ENCODE results near the gene IL22.

IL22 gene, protein sequence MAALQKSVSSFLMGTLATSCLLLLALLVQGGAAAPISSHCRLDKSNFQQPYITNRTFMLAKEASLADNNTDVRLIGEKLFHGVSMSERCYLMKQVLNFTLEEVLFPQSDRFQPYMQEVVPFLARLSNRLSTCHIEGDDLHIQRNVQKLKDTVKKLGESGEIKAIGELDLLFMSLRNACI
- total RNA-seq, result 0.52 to 1.4 (median 0.61) reads per million in 3 donors

GRCh38 chr12:68253504-68253903, at the start of gene IL22:
Gene IL22, minus strand, starts transcription at chr12:68253604. Its CDS starts 156 bp downstream, at chr12:68253448.
- H3K36me3 ChIP-seq (ENCODE audit: control insufficient read depth, insufficient read depth, low read length), result no peaks in the 10 kb centered on the region
- H3K4me3 ChIP-seq (ENCODE audit: insufficient read depth, low read depth, low read length, poor library complexity, severe bottlenecking), result no peak within 1 kb of the TSS
- DNase-seq, result no peak
- H3K27ac ChIP-seq (ENCODE audit: insufficient read depth, low read length, poor library complexity, severe bottlenecking), result no peak within 1 kb of the TSS
- no peaks in the 10 kb centered on the region for H3K27me3 ChIP-seq (replicated peaks; ENCODE audit: control insufficient read depth, insufficient read depth, low read length, poor library complexity, severe bottlenecking)
- H3K4me1 ChIP-seq (ENCODE audit: control insufficient read depth, insufficient read depth, low read length, poor library complexity, severe bottlenecking), result no peaks in the 10 kb centered on the region
- no peaks in the 10 kb centered on the region for H3K9me3 ChIP-seq (ENCODE audit: control insufficient read depth, low read length)

- H3K27me3 ChIP-seq (replicated peaks; ENCODE audit: control insufficient read depth, insufficient read depth, low read length, poor library complexity, severe bottlenecking), result no peaks in the 10 kb centered on the region
- peaks cover 16% of the 10 kb centered on the region for H3K36me3 ChIP-seq (ENCODE audit: control insufficient read depth, insufficient read depth, low read length)
Measured at GRCh38 chr12:68297929-68298328, 44.5 kb upstream of the IL22 start.

GRCh38 chr12:68294251-68294650, 40.8 kb upstream of the IL22 start:
- Histone ChIP-seq H3K9me3 (ENCODE audit: control insufficient read depth, low read length) (no peaks in the 10 kb centered on the region), H3K4me1 (ENCODE audit: control insufficient read depth, insufficient read depth, low read length, poor library complexity, severe bottlenecking) (peaks cover 11% of the 10 kb centered on the region), H3K27ac (ENCODE audit: insufficient read depth, low read length, poor library complexity, severe bottlenecking) (no peak overlapping the region), H3K36me3 (ENCODE audit: control insufficient read depth, insufficient read depth, low read length) (no peaks in the 10 kb centered on the region), H3K4me3 (ENCODE audit: insufficient read depth, low read depth, low read length, poor library complexity, severe bottlenecking) (no peak overlapping the region), H3K27me3 (replicated peaks; ENCODE audit: control insufficient read depth, insufficient read depth, low read length, poor library complexity, severe bottlenecking) (no peaks in the 10 kb centered on the region)
- DNase-seq, result no peak

More at GRCh38 chr12:68297929-68298328, 44.5 kb upstream of the IL22 start:
- Histone ChIP-seq H3K27ac (ENCODE audit: insufficient read depth, low read length, poor library complexity, severe bottlenecking) (no peak overlapping the region), H3K4me3 (ENCODE audit: insufficient read depth, low read depth, low read length, poor library complexity, severe bottlenecking) (no peak overlapping the region), H3K9me3 (ENCODE audit: control insufficient read depth, low read length) (no peaks in the 10 kb centered on the region), H3K4me1 (ENCODE audit: control insufficient read depth, insufficient read depth, low read length, poor library complexity, severe bottlenecking) (no peaks in the 10 kb centered on the region)
- DNase-seq, result no peak

GRCh38 chr12:68293347-68293746, 39.9 kb upstream of the IL22 start:
- no peaks in the 10 kb centered on the region for H3K36me3 ChIP-seq (ENCODE audit: control insufficient read depth, insufficient read depth, low read length)
- H3K27me3 ChIP-seq (replicated peaks; ENCODE audit: control insufficient read depth, insufficient read depth, low read length, poor library complexity, severe bottlenecking), result no peaks in the 10 kb centered on the region
- peaks cover 11% of the 10 kb centered on the region for H3K4me1 ChIP-seq (ENCODE audit: control insufficient read depth, insufficient read depth, low read length, poor library complexity, severe bottlenecking)
- H3K9me3 ChIP-seq (ENCODE audit: control insufficient read depth, low read length), result no peaks in the 10 kb centered on the region
- H3K27ac ChIP-seq (ENCODE audit: insufficient read depth, low read length, poor library complexity, severe bottlenecking), result no peak overlapping the region
- H3K4me3 ChIP-seq (ENCODE audit: insufficient read depth, low read depth, low read length, poor library complexity, severe bottlenecking), result no peak overlapping the region
- DNase-seq, result no peak

- no peak overlapping the region for H3K4me3 ChIP-seq (ENCODE audit: insufficient read depth, low read depth, low read length, poor library complexity, severe bottlenecking)
- no peak overlapping the region for H3K27ac ChIP-seq (ENCODE audit: insufficient read depth, low read length, poor library complexity, severe bottlenecking)
- H3K27me3 ChIP-seq (replicated peaks; ENCODE audit: control insufficient read depth, insufficient read depth, low read length, poor library complexity, severe bottlenecking), result no peaks in the 10 kb centered on the region
Measured at GRCh38 chr12:68292151-68292943, 38.9 kb upstream of the IL22 start.

GRCh38 chr12:68291396-68292036, 38.1 kb upstream of the IL22 start:
- no peak overlapping the region for H3K27ac ChIP-seq (ENCODE audit: insufficient read depth, low read length, poor library complexity, severe bottlenecking)
- DNase-seq, result no peak

More at GRCh38 chr12:68292151-68292943, 38.9 kb upstream of the IL22 start:
- H3K4me1 ChIP-seq (ENCODE audit: control insufficient read depth, insufficient read depth, low read length, poor library complexity, severe bottlenecking), result peaks cover 11% of the 10 kb centered on the region
- no peak for DNase-seq
- no peaks in the 10 kb centered on the region for H3K9me3 ChIP-seq (ENCODE audit: control insufficient read depth, low read length)
- H3K36me3 ChIP-seq (ENCODE audit: control insufficient read depth, insufficient read depth, low read length), result no peaks in the 10 kb centered on the region

DNA sequence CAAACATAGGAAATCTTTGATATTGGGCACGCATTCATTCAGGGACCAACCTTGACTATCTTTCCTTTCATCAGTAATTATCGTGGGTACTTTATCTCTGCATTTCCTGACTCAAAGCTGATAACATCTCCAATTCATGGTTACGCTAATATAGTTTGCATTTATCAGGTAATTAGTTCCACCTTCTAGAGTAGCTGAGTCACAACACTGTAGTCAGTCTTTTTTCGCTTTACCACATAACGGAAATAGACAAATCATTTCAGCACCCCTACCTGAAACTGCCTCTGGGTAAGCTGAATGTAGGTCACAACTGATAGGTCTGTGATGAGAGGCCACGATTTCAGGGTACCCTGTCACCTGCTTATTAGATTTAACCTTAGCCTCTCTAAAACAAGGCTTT, 36.7 kb upstream of the IL22 start:
- H3K4me3 ChIP-seq (ENCODE audit: insufficient read depth, low read depth, low read length, poor library complexity, severe bottlenecking), result no peak overlapping the region
- H3K27ac ChIP-seq (ENCODE audit: insufficient read depth, low read length, poor library complexity, severe bottlenecking), result no peak overlapping the region
- H3K27me3 ChIP-seq (replicated peaks; ENCODE audit: control insufficient read depth, insufficient read depth, low read length, poor library complexity, severe bottlenecking), result no peaks in the 10 kb centered on the region
- H3K4me1 ChIP-seq (ENCODE audit: control insufficient read depth, insufficient read depth, low read length, poor library complexity, severe bottlenecking), result peaks cover 11% of the 10 kb centered on the region
- DNase-seq, result peak; percentile 7 to 20 (median 8)
- H3K9me3 ChIP-seq (ENCODE audit: control insufficient read depth, low read length), result no peaks in the 10 kb centered on the region
- H3K36me3 ChIP-seq (ENCODE audit: control insufficient read depth, insufficient read depth, low read length), result no peaks in the 10 kb centered on the region

More at GRCh38 chr12:68291396-68292036, 38.1 kb upstream of the IL22 start:
- Histone ChIP-seq H3K36me3 (ENCODE audit: control insufficient read depth, insufficient read depth, low read length) (no peaks in the 10 kb centered on the region), H3K9me3 (ENCODE audit: control insufficient read depth, low read length) (no peaks in the 10 kb centered on the region), H3K4me1 (ENCODE audit: control insufficient read depth, insufficient read depth, low read length, poor library complexity, severe bottlenecking) (peaks cover 11% of the 10 kb centered on the region), H3K4me3 (ENCODE audit: insufficient read depth, low read depth, low read length, poor library complexity, severe bottlenecking) (no peak overlapping the region), H3K27me3 (replicated peaks; ENCODE audit: control insufficient read depth, insufficient read depth, low read length, poor library complexity, severe bottlenecking) (no peaks in the 10 kb centered on the region)

DNA sequence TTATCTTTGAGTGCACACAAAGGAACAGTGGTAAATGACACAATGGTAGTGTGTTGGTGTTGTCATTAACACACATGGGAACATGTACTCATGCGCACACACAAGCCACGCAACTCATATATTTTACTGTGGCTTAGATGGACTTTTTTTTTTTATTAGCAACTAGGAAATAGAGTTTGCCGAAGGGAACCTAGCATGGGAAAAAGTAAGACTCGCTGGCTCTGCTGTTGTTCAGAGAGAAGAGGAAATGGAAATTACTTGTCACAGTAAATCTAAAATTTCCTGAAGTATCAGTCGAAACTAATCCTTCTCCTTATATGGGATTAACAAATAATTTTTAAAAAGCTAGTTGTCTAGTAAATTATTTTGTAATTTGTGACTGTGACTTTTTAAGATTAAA, 33.7 kb upstream of the IL22 start:
- Histone ChIP-seq H3K4me3 (ENCODE audit: insufficient read depth, low read depth, low read length, poor library complexity, severe bottlenecking) (no peak overlapping the region), H3K9me3 (ENCODE audit: control insufficient read depth, low read length) (no peaks in the 10 kb centered on the region), H3K36me3 (ENCODE audit: control insufficient read depth, insufficient read depth, low read length) (no peaks in the 10 kb centered on the region), H3K27me3 (replicated peaks; ENCODE audit: control insufficient read depth, insufficient read depth, low read length, poor library complexity, severe bottlenecking) (no peaks in the 10 kb centered on the region), H3K27ac (ENCODE audit: insufficient read depth, low read length, poor library complexity, severe bottlenecking) (no peak overlapping the region), H3K4me1 (ENCODE audit: control insufficient read depth, insufficient read depth, low read length, poor library complexity, severe bottlenecking) (peaks cover 11% of the 10 kb centered on the region)
- DNase-seq, result no peak

DNA sequence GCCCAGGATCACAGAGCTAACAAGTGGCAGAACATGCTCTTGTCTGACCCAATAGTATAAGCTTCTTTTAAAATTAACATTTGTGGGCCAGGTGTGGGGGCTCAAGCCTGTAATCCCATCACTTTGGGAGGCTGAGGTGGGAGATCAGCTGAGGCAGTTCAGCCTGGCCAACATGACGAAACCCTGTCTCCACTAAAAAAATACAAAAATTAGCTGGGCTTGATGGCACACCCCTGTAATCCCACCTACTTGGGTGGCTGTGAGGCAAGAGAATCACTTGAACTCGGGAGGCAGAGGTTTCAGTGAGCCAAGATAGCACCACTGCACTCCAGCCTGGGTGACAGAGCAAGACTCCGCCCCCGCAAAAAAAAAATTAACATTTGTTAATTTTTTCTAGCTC, 33.0 kb upstream of the IL22 start:
- no peak for DNase-seq
- no peaks in the 10 kb centered on the region for H3K27me3 ChIP-seq (replicated peaks; ENCODE audit: control insufficient read depth, insufficient read depth, low read length, poor library complexity, severe bottlenecking)
- H3K36me3 ChIP-seq (ENCODE audit: control insufficient read depth, insufficient read depth, low read length), result no peaks in the 10 kb centered on the region
- no peak overlapping the region for H3K4me3 ChIP-seq (ENCODE audit: insufficient read depth, low read depth, low read length, poor library complexity, severe bottlenecking)
- peaks cover 11% of the 10 kb centered on the region for H3K4me1 ChIP-seq (ENCODE audit: control insufficient read depth, insufficient read depth, low read length, poor library complexity, severe bottlenecking)
- no peaks in the 10 kb centered on the region for H3K9me3 ChIP-seq (ENCODE audit: control insufficient read depth, low read length)
- H3K27ac ChIP-seq (ENCODE audit: insufficient read depth, low read length, poor library complexity, severe bottlenecking), result no peak overlapping the region

DNA sequence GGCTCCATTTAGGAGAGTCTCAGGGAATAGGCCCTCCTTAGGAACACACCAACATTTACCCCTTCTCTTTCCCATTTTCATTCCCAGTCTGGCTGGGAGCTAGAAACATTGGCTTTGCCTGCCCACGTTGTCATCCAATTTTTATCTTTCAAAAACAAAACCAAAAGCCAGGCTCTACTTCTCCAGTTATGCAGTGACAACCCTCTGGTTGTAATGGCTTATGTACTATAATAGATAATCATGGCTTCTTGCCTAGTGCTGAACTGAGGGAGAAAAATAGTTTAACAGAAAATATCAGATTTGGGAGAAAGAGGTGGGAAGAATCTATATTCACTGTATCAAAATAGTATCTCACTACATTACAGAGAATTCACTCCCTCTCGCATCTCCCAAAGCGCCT, 32.1 kb upstream of the IL22 start:
- Histone ChIP-seq H3K4me1 (ENCODE audit: control insufficient read depth, insufficient read depth, low read length, poor library complexity, severe bottlenecking) (peaks cover 6% of the 10 kb centered on the region), H3K4me3 (ENCODE audit: insufficient read depth, low read depth, low read length, poor library complexity, severe bottlenecking) (no peak overlapping the region), H3K27ac (ENCODE audit: insufficient read depth, low read length, poor library complexity, severe bottlenecking) (no peak overlapping the region), H3K27me3 (replicated peaks; ENCODE audit: control insufficient read depth, insufficient read depth, low read length, poor library complexity, severe bottlenecking) (no peaks in the 10 kb centered on the region), H3K36me3 (ENCODE audit: control insufficient read depth, insufficient read depth, low read length) (no peaks in the 10 kb centered on the region), H3K9me3 (ENCODE audit: control insufficient read depth, low read length) (no peaks in the 10 kb centered on the region)
- DNase-seq, result no peak
